Endothelial cell of umbilical vein (primary cell): ENCODE measurements around the gene USP28.

ENCODE experiments used
- CTCF ChIP-seq, 2 donors: IDR thresholded peaks; 1 replicate in 1 of 2; 2 replicates in 1 of 2; pipeline ENCODE4 v1.5.1; 2011; ENCODE audit warnings: low read length in 2 of 2, mild to moderate bottlenecking in 2 of 2, moderate library complexity in 2 of 2, control low read depth in 1 of 2, inconsistent platforms in 1 of 2, low read depth in 1 of 2; ENCODE audit not compliant: insufficient read depth in 1 of 2; ENCODE audit errors: extremely low read depth in 1 of 2
- EZH2 ChIP-seq: IDR thresholded peaks from 2 replicates; pipeline ENCODE4 v1.6.1; 2012; ENCODE audit warnings: borderline replicate concordance, low read depth, mild to moderate bottlenecking, moderate library complexity, low read length, inconsistent platforms; ENCODE audit not compliant: severe bottlenecking
- FOS ChIP-seq: IDR thresholded peaks from 2 replicates; pipeline ENCODE4 v1.6.1; 2011; ENCODE audit warnings: mild to moderate bottlenecking, low read length, moderate library complexity, borderline replicate concordance; ENCODE audit not compliant: insufficient read depth
- JUN ChIP-seq: IDR thresholded peaks from 2 replicates; pipeline ENCODE4 v1.6.1; 2011; ENCODE audit warnings: borderline replicate concordance, low read depth; ENCODE audit not compliant: insufficient read length, insufficient read depth
- MAX ChIP-seq: IDR thresholded peaks from 2 replicates; pipeline ENCODE4 v1.6.1; 2011; ENCODE audit not compliant: insufficient read depth, insufficient read length
- POLR2A ChIP-seq: IDR thresholded peaks from 2 replicates; pipeline ENCODE4 v1.6.1; 2012; ENCODE audit warnings: low read depth, mild to moderate bottlenecking, control low read depth, low read length
- POLR2AphosphoS5 ChIP-seq: IDR thresholded peaks from 2 replicates; pipeline ENCODE4 v1.6.1; 2012; ENCODE audit warnings: low read depth, mild to moderate bottlenecking, control low read depth, low read length, moderate library complexity; ENCODE audit not compliant: insufficient read depth

GRCh38 chr11:113923572-113923971 lies 48.2 kb upstream of the USP28 start:
- TF ChIP-seq JUN, result no peak
- no peak for TF ChIP-seq CTCF (IDR thresholded peaks at IDR 0.05; ENCODE audit: extremely low read depth in 1 of 2, insufficient read depth in 1 of 2, low read depth in 1 of 2, low read length in 2 of 2)
- TF ChIP-seq POLR2AphosphoS5, result no peak
- no peak for TF ChIP-seq POLR2A
- no peak for TF ChIP-seq EZH2
- no peak for TF ChIP-seq FOS
- TF ChIP-seq MAX, result no peak
